ENCODE measurements around the gene MDH2.
"Not testable (repeated sequence)": the region's sequence is repeated elsewhere in the genome, so short reads cannot be mapped to it uniquely, and the experiment has no call there.

Gene MDH2, protein sequence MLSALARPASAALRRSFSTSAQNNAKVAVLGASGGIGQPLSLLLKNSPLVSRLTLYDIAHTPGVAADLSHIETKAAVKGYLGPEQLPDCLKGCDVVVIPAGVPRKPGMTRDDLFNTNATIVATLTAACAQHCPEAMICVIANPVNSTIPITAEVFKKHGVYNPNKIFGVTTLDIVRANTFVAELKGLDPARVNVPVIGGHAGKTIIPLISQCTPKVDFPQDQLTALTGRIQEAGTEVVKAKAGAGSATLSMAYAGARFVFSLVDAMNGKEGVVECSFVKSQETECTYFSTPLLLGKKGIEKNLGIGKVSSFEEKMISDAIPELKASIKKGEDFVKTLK

DNA sequence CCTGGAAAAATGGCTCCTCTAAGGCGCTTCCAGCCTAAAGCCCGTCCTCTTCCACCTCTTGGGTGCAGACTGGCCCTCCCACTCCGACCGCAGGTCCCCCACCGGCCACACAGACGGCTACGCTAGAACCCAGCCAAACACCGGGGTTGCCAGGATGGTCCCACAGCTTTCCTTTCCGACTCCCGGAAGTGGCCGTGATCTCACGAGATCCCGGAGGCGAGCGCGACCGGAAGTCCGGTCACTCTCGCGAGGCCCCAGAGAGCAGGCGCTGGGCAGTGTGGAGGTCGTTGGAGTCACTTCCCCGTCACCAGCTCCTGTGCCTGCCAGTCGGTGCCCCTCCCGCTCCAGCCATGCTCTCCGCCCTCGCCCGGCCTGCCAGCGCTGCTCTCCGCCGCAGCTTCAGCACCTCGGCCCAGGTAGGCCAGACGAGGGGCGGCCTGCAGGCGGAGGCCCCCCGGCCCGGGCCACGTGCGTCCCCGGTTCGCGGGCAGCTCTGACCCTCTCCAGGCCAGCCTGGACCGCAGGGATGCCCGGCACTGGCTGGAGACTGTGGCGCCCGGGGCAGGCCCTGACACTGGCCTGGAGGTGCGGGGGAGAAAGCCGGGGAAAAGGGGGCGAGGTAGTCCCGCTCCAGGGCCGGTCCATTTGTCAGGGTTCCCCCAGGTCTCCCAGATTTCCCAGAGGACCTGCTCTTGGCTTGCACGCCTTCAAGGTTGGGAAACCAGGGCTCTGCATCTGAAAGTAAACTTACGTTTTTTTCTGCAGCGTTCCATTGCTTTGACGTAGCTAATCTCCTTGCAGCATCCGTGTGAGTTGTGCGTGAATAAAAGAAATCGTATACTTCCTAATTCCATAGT, at the start of gene MDH2, which contains the start of gene STYXL1:
Gene MDH2 (plus strand): TSS at position 296 of the 857 bp plus-strand sequence. CDS start 55 bp downstream, at position 351.
Gene STYXL1 (minus strand): TSS at position 190 of the 857 bp plus-strand sequence. CDS start 17,477 bp downstream, outside the sequence.
- peak; percentile 83 for DNase-seq (ENCODE audit: low read depth)

DNA sequence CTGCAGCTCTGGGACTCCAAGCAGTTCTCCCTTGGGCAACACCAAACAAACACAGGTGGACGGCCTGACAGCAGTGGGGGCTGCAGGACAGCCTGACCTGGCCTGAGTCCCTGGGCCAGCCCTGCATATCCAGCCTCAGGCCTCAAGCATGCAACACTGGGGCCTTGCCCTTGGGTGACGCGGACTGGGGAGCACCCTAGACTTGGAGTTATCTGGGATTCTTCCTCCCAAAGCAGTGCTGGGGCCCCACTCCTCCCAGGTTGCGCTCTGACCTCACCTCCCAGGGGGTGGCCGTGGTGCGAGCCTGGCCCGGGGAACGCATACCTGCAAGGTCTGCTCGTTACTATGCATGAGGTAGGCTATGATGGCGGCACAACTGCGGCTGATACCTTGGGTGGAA, 47.3 kb upstream of the MDH2 start:
- no peak for DNase-seq (ENCODE audit: low read depth)

DNA sequence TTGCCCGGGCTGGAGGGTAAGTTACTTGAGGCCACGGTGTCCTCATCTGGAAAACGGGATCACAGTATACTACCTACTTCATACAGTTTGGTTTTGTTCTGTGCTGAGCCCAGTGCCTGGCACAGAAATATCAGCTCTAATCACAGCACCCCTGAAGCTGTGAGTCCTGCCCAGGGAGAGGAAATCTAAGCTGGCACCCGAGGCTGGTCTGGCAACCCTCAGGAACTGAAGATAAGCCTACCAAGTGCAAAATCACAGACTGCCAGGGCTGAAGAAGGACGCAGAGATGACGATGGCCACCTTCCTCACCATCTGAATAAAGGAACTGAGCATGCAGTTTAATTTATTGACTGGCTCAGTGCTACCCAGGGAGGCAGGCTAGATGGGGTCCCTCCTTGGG, 45.8 kb upstream of the MDH2 start:
- no peak for DNase-seq (ENCODE audit: low read depth)

- DNase-seq (ENCODE audit: low read depth): no peak
Measured at GRCh38 chr7:76002822-76003221, 45.1 kb upstream of the MDH2 start.

- DNase-seq (ENCODE audit: low read depth): no peak
Measured at GRCh38 chr7:76003351-76003750, 44.6 kb upstream of the MDH2 start.

- not testable (repeated sequence) for DNase-seq (ENCODE audit: low read depth)
Measured at GRCh38 chr7:76005004-76005403, 42.9 kb upstream of the MDH2 start.

DNA sequence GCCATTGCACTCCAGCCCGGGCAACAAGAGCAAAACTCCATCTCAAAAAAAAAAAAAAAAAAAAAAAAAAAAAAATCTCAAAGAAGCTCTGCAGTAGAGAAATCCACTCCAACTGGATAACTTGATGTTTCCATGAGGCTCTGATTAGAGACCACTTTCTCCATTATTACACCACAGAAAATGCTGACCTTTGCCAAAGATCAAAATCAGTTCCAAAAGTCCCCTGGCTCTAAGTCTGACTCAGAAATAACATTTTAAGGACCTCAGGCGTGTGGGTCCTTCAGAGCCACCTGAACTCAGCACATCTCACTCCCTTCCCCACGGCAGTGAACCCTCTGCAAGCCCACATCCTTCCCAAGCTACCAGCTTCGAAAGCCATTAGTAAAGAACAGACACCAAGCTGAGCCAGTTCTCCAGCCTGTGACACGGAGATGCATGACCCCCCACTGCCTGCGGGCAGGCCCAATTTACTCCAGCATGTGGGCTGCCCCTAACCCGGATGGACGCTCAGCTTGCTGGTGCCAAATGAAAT, 39.7 kb upstream of the MDH2 start:
- DNase-seq (ENCODE audit: low read depth): no peak

DNA sequence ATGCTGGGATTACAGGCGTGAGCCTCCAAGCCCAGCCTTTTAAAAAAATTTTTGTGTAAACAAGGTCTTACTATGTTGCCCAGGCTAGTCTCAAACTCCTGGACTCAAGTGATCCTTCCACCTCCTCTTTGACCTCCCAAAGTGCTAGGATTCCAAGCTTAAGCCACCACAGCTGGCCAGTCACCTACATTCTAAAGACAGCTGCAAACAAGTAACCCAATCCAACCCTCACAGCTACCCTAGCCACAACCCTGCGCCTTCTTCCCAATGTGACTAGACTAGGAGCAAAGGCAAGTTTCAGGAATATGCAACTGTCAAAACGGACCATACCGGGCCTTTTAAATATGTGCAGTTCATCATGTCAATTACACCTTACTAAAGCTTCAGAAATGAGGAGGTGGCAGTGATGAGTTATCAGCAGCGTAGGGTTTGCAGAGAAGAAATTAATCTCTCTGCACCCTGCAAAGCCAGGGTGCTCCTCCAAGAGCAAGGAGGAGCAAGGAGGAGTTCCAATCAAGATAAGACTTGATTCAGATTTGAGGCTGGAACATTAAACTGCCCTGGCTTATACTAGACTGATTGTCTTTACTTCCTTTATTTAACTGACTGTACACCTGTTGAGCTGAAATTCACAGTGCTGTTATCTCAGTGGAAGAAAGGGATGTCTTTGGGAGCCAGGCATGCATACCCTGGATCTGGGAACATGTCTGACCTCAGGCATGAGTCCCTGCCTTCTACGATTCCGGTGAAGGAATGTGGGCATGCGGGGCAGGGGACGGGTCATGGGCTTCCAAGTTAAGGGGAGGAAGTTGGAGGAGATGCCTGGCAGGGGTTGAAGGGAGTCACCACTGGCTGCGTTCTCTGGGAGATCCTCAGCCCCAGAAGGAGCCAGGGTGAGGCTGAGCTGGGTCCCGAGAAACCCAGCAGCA, 38.0 kb upstream of the MDH2 start:
- DNase-seq (ENCODE audit: low read depth): no peak

GRCh38 chr7:76011442-76011861, 36.5 kb upstream of the MDH2 start:
- DNase-seq (ENCODE audit: low read depth): no peak

DNA sequence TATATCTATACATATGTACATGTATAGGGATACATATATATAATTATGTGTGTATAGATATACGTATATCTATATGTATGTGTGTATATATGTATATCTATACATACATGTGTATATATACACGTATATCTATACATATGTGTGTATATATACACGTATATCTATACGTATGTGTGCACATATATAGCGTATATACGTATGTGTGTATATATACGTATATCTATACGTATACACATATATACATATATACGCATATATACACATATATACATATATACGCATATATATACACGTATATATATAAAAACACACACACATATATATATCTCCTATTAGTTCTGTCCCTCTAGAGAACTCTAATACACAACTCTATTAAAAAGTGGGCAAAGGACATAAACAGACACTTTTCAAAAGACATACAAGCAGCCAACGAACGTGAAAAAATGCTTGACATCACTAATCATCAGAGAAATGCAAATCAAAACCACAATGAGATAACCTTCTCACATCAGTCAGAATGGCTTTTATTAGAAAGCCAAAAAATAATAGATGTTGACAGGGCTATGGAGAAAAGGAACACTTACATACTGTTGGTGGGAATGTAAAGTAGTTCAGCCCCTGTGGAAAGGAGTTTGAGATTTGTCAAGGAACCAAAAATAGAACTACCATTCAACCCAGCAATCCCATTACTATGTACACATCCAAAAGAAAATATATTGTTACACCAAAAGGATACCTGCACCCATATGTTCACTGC, 31.5 kb upstream of the MDH2 start:
- no peak for DNase-seq (ENCODE audit: low read depth)

DNA sequence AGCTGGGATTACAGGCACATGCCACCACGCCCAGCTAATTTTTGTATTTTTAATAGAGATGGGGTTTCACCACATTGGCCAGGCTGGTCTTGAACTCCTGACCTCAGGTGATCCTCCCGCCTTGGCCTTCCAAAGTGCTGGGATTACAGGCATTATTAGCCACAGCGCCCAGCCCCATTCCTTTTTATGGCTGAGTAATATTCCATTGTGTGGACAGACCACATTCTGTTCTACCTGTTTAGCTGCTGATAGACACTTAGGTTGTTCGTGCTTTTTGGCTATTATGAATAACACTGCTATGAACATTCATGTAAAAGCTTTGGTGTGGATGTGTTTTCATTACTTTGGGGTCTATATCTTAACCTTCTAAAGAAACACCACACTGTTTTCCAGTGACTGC, 29.4 kb upstream of the MDH2 start:
- not testable (repeated sequence) for DNase-seq (ENCODE audit: low read depth)

- peak; percentile 20 for DNase-seq (ENCODE audit: low read depth)
Measured at GRCh38 chr7:76020031-76020714, 27.7 kb upstream of the MDH2 start.

DNA sequence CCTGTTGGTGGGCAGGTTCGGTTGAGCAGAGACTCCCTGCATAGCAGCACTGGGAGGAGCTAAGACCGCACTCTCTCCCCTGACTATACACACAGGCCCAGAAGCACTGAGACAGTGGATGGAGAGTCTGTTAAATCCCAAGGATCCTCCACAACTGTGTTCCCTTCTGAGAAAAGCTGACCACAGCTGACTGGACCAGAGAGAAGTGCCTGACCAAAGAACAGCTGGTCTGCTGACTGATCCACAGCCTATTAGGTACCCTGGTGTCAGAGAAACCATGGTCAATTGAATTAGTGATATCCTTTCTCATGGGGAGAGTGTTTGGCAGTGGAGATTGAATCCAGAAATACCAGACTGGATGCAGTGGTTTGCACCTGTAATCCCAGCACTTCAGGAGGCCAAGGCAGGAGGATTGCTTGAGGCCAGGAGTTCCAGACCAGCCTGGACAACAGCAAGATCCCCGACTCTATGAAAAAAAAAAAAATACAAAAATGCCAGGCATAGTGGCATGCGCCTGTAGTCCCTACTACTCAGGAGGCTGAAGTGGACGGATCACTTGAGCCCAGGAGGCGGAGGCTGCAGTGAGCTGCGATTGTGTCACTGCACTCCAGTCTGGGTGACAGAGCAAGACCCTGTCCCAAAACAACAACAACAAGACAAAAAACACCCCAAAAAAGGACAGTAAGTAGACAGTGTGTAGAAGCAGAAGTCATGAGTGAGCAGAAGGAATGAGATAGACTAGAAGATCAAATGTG, 25.7 kb upstream of the MDH2 start:
- DNase-seq (ENCODE audit: low read depth): no peak

DNA sequence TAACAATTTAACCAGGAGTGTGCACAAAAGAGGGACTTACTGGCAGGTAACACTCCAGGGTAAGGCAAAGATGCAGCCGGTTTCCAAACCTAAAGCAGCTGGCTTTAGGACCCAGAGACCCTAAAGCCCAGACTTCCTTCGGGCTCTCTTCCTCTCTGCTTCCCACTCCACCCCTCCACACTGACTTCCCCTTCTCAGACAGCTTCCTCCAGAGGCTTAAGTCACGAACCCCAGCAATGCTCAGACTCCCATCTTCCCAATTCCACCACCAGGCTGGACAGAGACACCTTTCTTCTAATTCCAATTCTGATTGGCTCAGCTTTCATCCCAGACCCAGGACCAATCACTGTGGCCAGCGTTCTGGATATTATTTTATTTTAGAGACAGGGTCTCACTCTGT, 24.9 kb upstream of the MDH2 start:
- DNase-seq (ENCODE audit: low read depth): no peak

DNA sequence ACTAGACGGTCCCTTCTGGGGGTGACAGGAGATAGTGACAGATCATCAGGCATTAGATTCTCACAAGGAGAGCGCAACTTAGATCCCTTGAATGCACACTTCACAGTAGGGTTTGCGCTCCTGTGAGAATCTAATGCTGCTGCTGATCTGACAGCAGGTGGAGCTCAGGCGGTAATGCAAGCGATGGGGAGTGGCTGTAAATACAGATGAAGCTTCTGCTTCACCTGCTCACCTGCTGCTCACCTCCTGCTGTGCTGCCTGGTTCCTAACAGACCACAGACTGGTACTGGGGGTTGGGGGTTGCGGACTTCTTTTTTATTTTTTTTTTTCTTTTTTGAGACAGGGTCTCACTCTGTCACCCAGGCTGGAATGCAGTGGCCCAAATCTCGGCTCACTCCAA, 18.2 kb upstream of the MDH2 start:
- DNase-seq (ENCODE audit: low read depth): not testable (repeated sequence)

- DNase-seq (ENCODE audit: low read depth): no peak
Measured at GRCh38 chr7:76031964-76032363, 15.9 kb upstream of the MDH2 start.

DNA sequence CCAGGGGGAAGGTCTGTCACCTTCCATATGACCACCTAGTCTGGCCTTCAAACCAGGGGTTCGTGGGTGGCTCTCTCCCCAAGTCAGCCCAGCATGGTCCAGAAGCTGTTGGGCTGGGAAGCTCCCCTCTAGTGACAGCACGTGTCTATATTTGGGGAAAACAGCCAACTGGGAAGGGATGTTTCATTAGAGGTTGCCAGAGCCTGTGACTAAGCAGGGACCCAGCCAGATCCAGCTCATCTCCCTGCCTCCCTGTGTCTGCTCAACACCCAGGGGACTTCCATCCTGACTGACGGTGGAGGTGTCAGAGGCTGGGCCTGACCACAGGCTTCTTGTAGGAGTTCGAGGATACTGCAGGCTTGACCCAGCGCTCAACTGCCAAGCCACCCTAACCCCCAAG, 10.6 kb upstream of the MDH2 start:
- no peak for DNase-seq (ENCODE audit: low read depth)

DNA sequence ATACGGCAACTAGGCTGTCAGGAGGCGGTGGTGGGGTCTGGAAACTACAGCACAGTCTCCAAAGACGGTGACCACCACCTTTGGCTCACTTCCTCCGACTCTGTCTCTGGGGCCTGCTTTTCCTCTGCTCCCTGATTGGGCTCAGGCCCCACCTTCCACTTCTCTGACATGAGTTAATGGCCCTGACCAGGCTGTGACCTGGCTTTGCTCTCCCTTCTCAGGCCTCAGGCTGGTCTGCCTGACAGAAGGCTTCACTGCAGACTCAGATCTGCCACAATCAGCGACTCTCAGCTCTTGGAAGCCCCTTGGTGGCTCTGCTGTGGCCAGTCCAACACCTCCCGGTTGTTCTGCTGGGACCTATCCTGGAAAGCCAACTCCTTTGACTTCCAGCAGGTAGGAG, 7.8 kb upstream of the MDH2 start:
- DNase-seq (ENCODE audit: low read depth): no peak

DNA sequence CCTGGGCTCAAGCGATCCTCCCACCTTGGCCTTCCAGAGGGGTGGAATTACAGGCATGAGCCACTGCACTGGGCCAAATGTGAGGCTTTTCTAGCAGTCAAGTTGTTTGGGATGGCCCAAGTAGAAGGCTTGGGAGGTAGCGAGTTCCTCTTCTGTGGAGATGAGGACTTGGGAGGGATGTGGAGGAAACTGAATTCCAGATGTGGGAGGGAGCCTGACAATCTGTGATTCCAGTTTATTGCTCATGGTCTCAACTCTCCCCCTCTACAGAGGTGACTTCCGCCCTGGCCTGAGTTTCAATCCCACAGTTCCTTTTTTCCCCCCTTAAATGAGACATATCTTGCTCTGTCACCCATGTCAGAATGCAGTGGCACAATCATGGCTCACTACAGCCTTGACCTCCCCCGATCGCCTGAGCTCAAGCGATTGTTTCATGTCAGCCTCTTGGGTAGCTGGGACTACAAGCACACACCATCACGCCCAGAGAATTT, 3.5 kb upstream of the MDH2 start:
- no peak for DNase-seq (ENCODE audit: low read depth)
